PC-3 (cell line): Measurements from ENCODE around the gene SYT7. TPM values are rescaled to one million over a fixed set of nuclear protein-coding genes. Genes with fewer than 3 reads are reported as not detected.

Experiments
- ATAC-seq: fragments of 200-7000 bp; cut with Tn5 transposase; 2 replicates; pipeline ENCODE4 v1.9.1; 2020; ENCODE audit warnings: mild to moderate bottlenecking, moderate library complexity
- BruUV-seq: library from RNA; stranded (reverse); fragments of 400-500 nt; replicated peaks from 2 replicates; lab custom pipeline; 2021; lab: Mats Ljungman, UMichigan
- CTCF ChIA-PET: fragments of 300-600 bp; sonication (Branson Sonifier 250); formaldehyde crosslinking; loops from one replicate; lab custom pipeline; 2022; ENCODE audit warnings: antibody characterized with exemption; lab: Charles Lee
- POLR2A ChIA-PET: fragments of 300-600 bp; sonication (Branson Sonifier 250); formaldehyde crosslinking; loops from one replicate; lab custom pipeline; 2022; ENCODE audit warnings: antibody characterized with exemption; ENCODE audit not compliant: unreplicated experiment; lab: Charles Lee
- DNase-seq: peaks from one replicate; pipeline ENCODE4 v3.0.0-alpha.2; 2015
- H2AFZ ChIP-seq: fragments of 300-600 bp; sonication (generic); 2 replicates; pipeline ENCODE4 v1.6.0; 2016; ENCODE audit warnings: antibody characterized with exemption, low read length
- H3F3A ChIP-seq: fragments of 300-600 bp; sonication (generic); one replicate; pipeline ENCODE4 v1.6.0; 2017; ENCODE audit warnings: antibody characterized with exemption, low read length, control low read depth, mild to moderate bottlenecking; ENCODE audit not compliant: unreplicated experiment
- H3K27ac ChIP-seq: fragments of 300-600 bp; sonication (generic); 2 replicates; pipeline ENCODE4 v1.5.1; 2016; ENCODE audit warnings: mild to moderate bottlenecking, low read length
- H3K27me3 ChIP-seq: fragments of 300-600 bp; sonication (generic); 2 replicates; pipeline ENCODE4 v1.6.1; 2016; ENCODE audit warnings: low read length, mixed read lengths
- H3K36me3 ChIP-seq: fragments of 300-600 bp; sonication (generic); 2 replicates; pipeline ENCODE4 v1.6.1; 2016; ENCODE audit warnings: low read depth, mixed run types, low read length, mixed read lengths
- H3K4me1 ChIP-seq: fragments of 300-600 bp; sonication (generic); 2 replicates; pipeline ENCODE4 v1.5.1; 2016; ENCODE audit warnings: low read length; ENCODE audit not compliant: insufficient read depth
- H3K4me2 ChIP-seq: fragments of 300-600 bp; sonication (generic); 2 replicates; pipeline ENCODE4 v1.6.0; 2016; ENCODE audit warnings: low read length
- H3K4me3 ChIP-seq: fragments of 300-600 bp; sonication (generic); 2 replicates; pipeline ENCODE4 v1.5.1; 2016; ENCODE audit warnings: mild to moderate bottlenecking, low read length, mixed read lengths
- H3K79me2 ChIP-seq: fragments of 300-600 bp; sonication (generic); 2 replicates; pipeline ENCODE4 v1.6.1; 2017; ENCODE audit warnings: low read length, mixed read lengths
- H3K9ac ChIP-seq: fragments of 300-600 bp; sonication (generic); 2 replicates; pipeline ENCODE4 v1.6.0; 2016; ENCODE audit warnings: mild to moderate bottlenecking, low read length
- H3K9me2 ChIP-seq: fragments of 300-600 bp; sonication (generic); replicated peaks from 2 replicates; pipeline ENCODE4 v1.6.1; 2016; ENCODE audit warnings: mixed run types, low read length, mixed read lengths
- H3K9me3 ChIP-seq: fragments of 300-600 bp; sonication (generic); 2 replicates; pipeline ENCODE4 v1.6.1; 2016; ENCODE audit warnings: low read length, mixed read lengths
- H4K20me1 ChIP-seq: fragments of 300-600 bp; sonication (generic); 2 replicates; pipeline ENCODE4 v1.6.1; 2016; ENCODE audit warnings: low read length, mixed read lengths
- EZH2 ChIP-seq: fragments of 300-600 bp; sonication (generic); IDR thresholded peaks from one replicate; pipeline ENCODE4 v1.6.1; 2017; ENCODE audit warnings: antibody characterized with exemption, mild to moderate bottlenecking, low read length; ENCODE audit not compliant: unreplicated experiment
- EZH2phosphoT487 ChIP-seq: fragments of 300-600 bp; sonication (generic); IDR thresholded peaks from 2 replicates; pipeline ENCODE4 v1.6.1; 2018; ENCODE audit warnings: mild to moderate bottlenecking, antibody characterized with exemption, low read length, borderline replicate concordance
- intact Hi-C: fragments of 100-400 bp; cut with micrococcal nuclease; formaldehyde crosslinking; loops from 2 replicates; pipeline ENCODE4 v1.9.0; 2023
- total RNA-seq: library from RNA; depleted of rRNA; stranded (reverse); fragments of >200 nt; gene quantifications from 2 replicates; pipeline ENCODE4 v1.2.3, GENCODE V29; 2014
- TF ChIP-seq, protein P1 (sequence below): fragments of 300-600 bp; sonication (generic); conservative IDR thresholded peaks from 2 replicates; pipeline ENCODE4 v1.5.1; 2017; ENCODE audit warnings: antibody characterized with exemption, low read depth, mild to moderate bottlenecking, low read length

The SYT7 gene
- total RNA-seq, 1 experiment from 2014 or later, result 23.2 TPM

DNA sequence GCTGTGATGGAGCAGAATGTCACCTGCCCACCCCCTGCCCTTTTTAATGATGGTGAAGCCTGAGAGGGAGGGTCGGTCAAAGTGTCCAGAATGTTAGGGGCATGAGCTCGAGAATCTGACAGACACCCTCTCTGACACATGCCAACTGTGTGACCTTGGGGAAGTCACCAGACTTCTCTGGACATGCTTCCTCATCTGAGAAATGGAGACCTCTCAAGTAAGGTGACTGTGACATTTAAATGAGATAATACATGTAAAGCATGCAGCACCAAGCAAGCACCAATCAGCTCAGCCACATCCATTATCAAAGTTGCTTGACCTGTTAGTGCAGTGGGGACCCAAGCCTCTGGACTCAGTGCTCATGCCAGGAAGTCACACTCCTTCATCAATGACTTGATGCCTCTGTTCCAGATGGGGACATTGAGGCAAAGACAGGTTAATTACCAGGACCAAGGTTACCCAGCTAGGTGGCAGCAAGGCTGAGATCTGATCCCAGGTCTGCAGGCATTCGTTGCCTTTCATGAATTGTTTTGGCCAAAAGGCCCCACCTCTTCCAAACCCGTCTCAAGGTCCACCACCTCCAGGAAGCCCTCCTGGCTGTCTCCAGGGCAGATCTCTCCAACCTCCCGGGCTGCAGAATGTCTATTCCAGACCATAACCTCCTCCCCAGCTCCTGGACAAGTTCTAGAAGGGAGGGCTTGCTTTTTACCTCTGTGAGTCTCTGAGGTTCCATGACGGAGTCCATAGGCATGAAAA, 38.8 kb upstream of the SYT7 start:
- ATAC-seq (no peak), DNase-seq (no peak)
- Histone ChIP-seq H3K36me3 (no peaks in the 10 kb centered on the region), H3K4me2 (no peak overlapping the region), H3K79me2 (no peaks in the 10 kb centered on the region), H3K27me3 (no peaks in the 10 kb centered on the region), H3K9ac (no peak overlapping the region), H3F3A (no peaks in the 10 kb centered on the region), H3K4me3 (no peak overlapping the region), H3K27ac (no peak overlapping the region), H3K4me1 (peaks cover 28% of the 10 kb centered on the region), H2AFZ (no peak overlapping the region), H4K20me1 (no peaks in the 10 kb centered on the region), H3K9me3 (no peaks in the 10 kb centered on the region), H3K9me2 (no peaks in the 10 kb centered on the region)
- intact Hi-C loops, result no loop called here
- TF ChIP-seq, protein P1, sequence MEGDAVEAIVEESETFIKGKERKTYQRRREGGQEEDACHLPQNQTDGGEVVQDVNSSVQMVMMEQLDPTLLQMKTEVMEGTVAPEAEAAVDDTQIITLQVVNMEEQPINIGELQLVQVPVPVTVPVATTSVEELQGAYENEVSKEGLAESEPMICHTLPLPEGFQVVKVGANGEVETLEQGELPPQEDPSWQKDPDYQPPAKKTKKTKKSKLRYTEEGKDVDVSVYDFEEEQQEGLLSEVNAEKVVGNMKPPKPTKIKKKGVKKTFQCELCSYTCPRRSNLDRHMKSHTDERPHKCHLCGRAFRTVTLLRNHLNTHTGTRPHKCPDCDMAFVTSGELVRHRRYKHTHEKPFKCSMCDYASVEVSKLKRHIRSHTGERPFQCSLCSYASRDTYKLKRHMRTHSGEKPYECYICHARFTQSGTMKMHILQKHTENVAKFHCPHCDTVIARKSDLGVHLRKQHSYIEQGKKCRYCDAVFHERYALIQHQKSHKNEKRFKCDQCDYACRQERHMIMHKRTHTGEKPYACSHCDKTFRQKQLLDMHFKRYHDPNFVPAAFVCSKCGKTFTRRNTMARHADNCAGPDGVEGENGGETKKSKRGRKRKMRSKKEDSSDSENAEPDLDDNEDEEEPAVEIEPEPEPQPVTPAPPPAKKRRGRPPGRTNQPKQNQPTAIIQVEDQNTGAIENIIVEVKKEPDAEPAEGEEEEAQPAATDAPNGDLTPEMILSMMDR, result no peak
- TF ChIP-seq EZH2phosphoT487 (no peak), EZH2 (no peak)
- no TSS peak for BruUV-seq
- ChIA-PET POLR2A (no interaction called here), CTCF (no interaction called here)

DNA sequence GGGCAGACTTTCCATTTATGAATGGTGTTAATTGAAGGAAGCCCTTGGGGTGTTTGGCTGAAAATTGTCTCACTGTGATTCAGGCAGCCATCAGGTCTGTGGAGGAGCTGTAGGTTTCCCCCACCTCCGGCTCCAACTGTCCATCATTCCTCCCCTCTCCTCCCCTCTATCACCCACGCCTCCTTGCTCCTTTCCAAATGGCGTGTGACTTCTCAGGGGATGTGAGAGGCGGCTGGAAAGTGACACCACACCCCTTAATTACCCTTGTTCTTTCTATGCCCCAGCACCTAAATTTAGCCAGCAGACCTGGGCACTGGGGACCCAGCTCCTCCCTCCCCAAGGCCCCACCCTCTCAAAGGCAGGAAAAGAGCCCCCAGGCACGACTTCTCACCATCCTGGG, 38.1 kb upstream of the SYT7 start:
- H2AFZ ChIP-seq, result no peak overlapping the region
- no peaks in the 10 kb centered on the region for H4K20me1 ChIP-seq
- no peak overlapping the region for H3K9ac ChIP-seq
- POLR2A ChIA-PET, result no interaction called here
- no TSS peak for BruUV-seq
- no peak for ATAC-seq
- no peak for DNase-seq
- H3K9me3 ChIP-seq, result no peaks in the 10 kb centered on the region
- H3K36me3 ChIP-seq, result no peaks in the 10 kb centered on the region
- H3K4me3 ChIP-seq, result no peak overlapping the region
- no peak overlapping the region for H3K27ac ChIP-seq
- CTCF ChIA-PET, result no interaction called here
- H3K27me3 ChIP-seq, result no peaks in the 10 kb centered on the region
- H3K9me2 ChIP-seq, result no peaks in the 10 kb centered on the region
- no peak for TF ChIP-seq EZH2phosphoT487
- no peak for TF ChIP-seq EZH2
- TF ChIP-seq, protein P1, result no peak
- intact Hi-C loops, result no loop called here
- H3K4me1 ChIP-seq, result peaks cover 28% of the 10 kb centered on the region
- H3F3A ChIP-seq, result no peaks in the 10 kb centered on the region
- H3K79me2 ChIP-seq, result no peaks in the 10 kb centered on the region
- no peak overlapping the region for H3K4me2 ChIP-seq

DNA sequence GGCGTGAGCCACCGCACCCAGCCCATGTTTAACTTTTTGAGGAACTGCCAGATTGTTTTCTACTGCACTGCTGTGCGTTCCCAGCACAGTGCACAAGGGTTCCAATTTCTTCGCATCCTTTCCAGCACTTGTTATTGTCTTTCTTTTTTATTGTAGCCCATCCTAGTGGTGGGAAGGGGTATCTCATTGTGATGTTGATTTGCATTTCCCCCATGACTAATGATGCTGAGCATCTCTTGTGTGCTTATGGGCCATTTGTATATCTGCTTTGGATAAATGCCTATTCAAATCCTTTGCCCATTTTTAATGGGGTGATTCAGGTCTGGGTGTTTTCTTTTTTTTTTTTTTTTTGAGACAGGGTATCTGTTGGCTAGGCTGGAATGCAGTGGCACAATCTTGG, 36.6 kb upstream of the SYT7 start:
- Histone ChIP-seq H3F3A (no peaks in the 10 kb centered on the region), H2AFZ (no peak overlapping the region), H3K4me2 (no peak overlapping the region), H3K27ac (no peak overlapping the region), H3K4me3 (no peak overlapping the region), H3K4me1 (peaks cover 28% of the 10 kb centered on the region), H3K79me2 (no peaks in the 10 kb centered on the region), H4K20me1 (no peaks in the 10 kb centered on the region), H3K27me3 (no peaks in the 10 kb centered on the region), H3K36me3 (no peaks in the 10 kb centered on the region), H3K9ac (no peak overlapping the region), H3K9me2 (no peaks in the 10 kb centered on the region), H3K9me3 (no peaks in the 10 kb centered on the region)
- intact Hi-C loops, result no loop called here
- BruUV-seq, result no TSS peak
- ChIA-PET CTCF (no interaction called here), POLR2A (no interaction called here)
- TF ChIP-seq, protein P1, result peak; percentile 44
- TF ChIP-seq EZH2phosphoT487 (no peak), EZH2 (no peak)
- ATAC-seq (peak; percentile 46), DNase-seq (peak; percentile 65)
